K562 (cell line): ENCODE data around the gene RYR3. TPM values are rescaled to one million over a fixed set of nuclear protein-coding genes. Genes with fewer than 3 reads are reported as not detected.

Source experiments
- ATAC-seq: fragments of 200-7000 bp; cut with Tn5 transposase; 3 replicates; pipeline ENCODE4 v1.9.1; 2020; ENCODE audit warnings: moderate library complexity
- BruUV-seq: library from RNA; stranded (reverse); fragments of 400-500 nt; replicated peaks from 2 replicates; lab custom pipeline; 2021; lab: Mats Ljungman, UMichigan
- CTCF ChIA-PET: fragments of 300-600 bp; formaldehyde crosslinking; extraction: SDS; loops from one replicate; lab custom pipeline; 2021; ENCODE audit warnings: low intra/inter-chr PET ratio; lab: Yijun Ruan, JAX
- POLR2A ChIA-PET: fragments of 300-600, 350-650 bp; sonication (Branson Sonifier 250); formaldehyde crosslinking; extraction: SDS; loops from one replicate; lab custom pipeline; 2021; ENCODE audit warnings: antibody characterized with exemption, inconsistent platforms; lab: Yijun Ruan, JAX
- DNase-seq, 4 experiments: peaks; one replicate each; pipeline versions ENCODE4 v3.0.0 to v3.0.0-alpha.2; 2011 to 2018; ENCODE audit warnings: low spot score in 3 of 4, mixed read lengths in 3 of 4; ENCODE audit errors: extremely low read depth in 1 of 4
- FAIRE-seq: peaks from 2 replicates; lab custom pipeline; 2011; peaks lifted over from hg19 to GRCh38; lab: Jason Lieb, UNC
- H2AFZ ChIP-seq: 2 replicates; pipeline ENCODE4 v1.6.0; 2011; ENCODE audit warnings: low read depth, low read length, control low read depth, inconsistent platforms
- H3K27ac ChIP-seq: fragments of 200-600 bp; 3 replicates; pipeline ENCODE4 v1.8.0; 2011; ENCODE audit warnings: low read depth, mild to moderate bottlenecking, control low read depth, inconsistent platforms, low read length, moderate library complexity, mixed read lengths; ENCODE audit errors: extremely low read depth
- H3K27me3 ChIP-seq, 2 experiments: fragments of 300-600 bp in 1 of 2; 2 replicates in 1 of 2; 3 replicates in 1 of 2; pipeline versions ENCODE4 v1.6.0 to v1.8.0; 2011; ENCODE audit warnings: inconsistent platforms in 2 of 2, low read length in 2 of 2, mild to moderate bottlenecking in 1 of 2, mixed read lengths in 1 of 2, moderate library complexity in 1 of 2; ENCODE audit not compliant: control insufficient read depth in 2 of 2, insufficient read depth in 2 of 2
- H3K36me3 ChIP-seq: fragments of 300-600 bp; 3 replicates; pipeline ENCODE4 v1.8.0; 2011; ENCODE audit warnings: mild to moderate bottlenecking, low read length, inconsistent platforms; ENCODE audit not compliant: control insufficient read depth, insufficient read depth
- H3K4me1 ChIP-seq, 2 experiments: fragments of 200-600 bp in 1 of 2; replicated peaks in 1 of 2; 2 replicates in 1 of 2; 3 replicates in 1 of 2; pipeline versions ENCODE4 v1.5.1 to v1.8.0; 2011; ENCODE audit warnings: inconsistent platforms in 2 of 2, low read length in 2 of 2, mild to moderate bottlenecking in 1 of 2, mixed read lengths in 1 of 2, moderate library complexity in 1 of 2; ENCODE audit not compliant: control insufficient read depth in 2 of 2, insufficient read depth in 2 of 2
- H3K4me2 ChIP-seq: 2 replicates; pipeline ENCODE4 v1.6.1; 2011; ENCODE audit warnings: low read length, control low read depth, inconsistent platforms, mixed read lengths; ENCODE audit not compliant: insufficient read depth
- H3K4me3 ChIP-seq: fragments of 200-600 bp; sonication (generic), shearing (Covaris generic); 2 replicates; pipeline ENCODE4 v1.5.1; 2016; ENCODE audit warnings: control low read depth, inconsistent platforms
- H3K79me2 ChIP-seq: fragments of 200-600 bp; 3 replicates; pipeline ENCODE4 v1.8.0; 2011; ENCODE audit warnings: low read length, inconsistent platforms; ENCODE audit not compliant: control insufficient read depth, insufficient read depth
- H3K9ac ChIP-seq, 2 experiments: 2 replicates each; pipeline versions ENCODE4 v1.6.0 to v1.6.1; 2011; ENCODE audit warnings: low read depth in 2 of 2, low read length in 2 of 2, control low read depth in 1 of 2, inconsistent platforms in 1 of 2, mild to moderate bottlenecking in 1 of 2, mixed read lengths in 1 of 2; ENCODE audit not compliant: insufficient read depth in 1 of 2
- H3K9me1 ChIP-seq: one replicate; pipeline ENCODE4 v1.6.0; 2011; ENCODE audit warnings: inconsistent platforms, mild to moderate bottlenecking, low read length, moderate library complexity; ENCODE audit not compliant: control insufficient read depth, insufficient read depth
- H3K9me3 ChIP-seq: replicated peaks from 2 replicates; pipeline ENCODE4 v1.5.1; 2011; ENCODE audit warnings: low read depth, low read length, inconsistent platforms; ENCODE audit not compliant: control insufficient read depth, insufficient read depth
- H4K20me1 ChIP-seq: replicated peaks from 2 replicates; pipeline ENCODE4 v1.6.1; 2011; ENCODE audit warnings: low read length, inconsistent platforms, mixed read lengths; ENCODE audit not compliant: control insufficient read depth, insufficient read depth
- BDP1 ChIP-seq: IDR thresholded peaks from 3 replicates; pipeline ENCODE4 v1.6.1; 2011; ENCODE audit not compliant: insufficient read length, insufficient read depth
- CCNT2 ChIP-seq: IDR thresholded peaks from 2 replicates; pipeline ENCODE4 v1.6.1; 2011; ENCODE audit warnings: borderline replicate concordance, low read depth, mild to moderate bottlenecking, moderate library complexity, mixed read lengths, low read length; ENCODE audit not compliant: insufficient read length; ENCODE audit errors: extremely low read depth
- GABPB1 ChIP-seq: sonication (generic); formaldehyde crosslinking; IDR thresholded peaks from 2 replicates; pipeline ENCODE4 v1.8.0; 2022; ENCODE audit warnings: mild to moderate bottlenecking, missing genetic modification reagents
- GTF2F1 ChIP-seq: IDR thresholded peaks from 2 replicates; pipeline ENCODE4 v1.6.1; 2011; ENCODE audit warnings: low read depth, low read length, improper control_type of control experiment
- HDGF ChIP-seq: fragments of 450-650 bp; IDR thresholded peaks from 2 replicates; pipeline ENCODE4 v1.6.1; 2016
- MCM2 ChIP-seq: fragments of 450-650 bp; IDR thresholded peaks from 2 replicates; pipeline ENCODE4 v1.6.1; 2017; ENCODE audit warnings: low read depth, mild to moderate bottlenecking
- MCM7 ChIP-seq, 2 experiments: fragments of 450-650 bp; IDR thresholded peaks; 2 replicates each; pipeline ENCODE4 v1.6.1; 2016 to 2018
- NBN ChIP-seq: fragments of 450-650 bp; IDR thresholded peaks from 2 replicates; pipeline ENCODE4 v1.6.1; 2016; ENCODE audit warnings: low read depth, mild to moderate bottlenecking
- PHB2 ChIP-seq: fragments of 450-650 bp; IDR thresholded peaks from 2 replicates; pipeline ENCODE4 v1.6.1; 2017; ENCODE audit warnings: low read depth
- POLR2AphosphoS5 ChIP-seq: IDR thresholded peaks from 2 replicates; pipeline ENCODE4 v1.6.1; 2011; ENCODE audit warnings: mild to moderate bottlenecking, low read depth, low read length, moderate library complexity; ENCODE audit not compliant: control insufficient read depth, insufficient read depth
- PPARD ChIP-seq: fragments of 250-450 bp; sonication (Bioruptor Pico); IDR thresholded peaks from 2 replicates; pipeline ENCODE4 v1.8.0; 2022; ENCODE audit warnings: inconsistent platforms, mild to moderate bottlenecking, moderate library complexity
- PTTG1 ChIP-seq: fragments of 450-650 bp; IDR thresholded peaks from 2 replicates; pipeline ENCODE4 v1.6.1; 2016; ENCODE audit warnings: low read depth, mild to moderate bottlenecking, missing genetic modification characterization, missing compliant biosample characterization
- SMARCA4 ChIP-seq: fragments of 450-650 bp; IDR thresholded peaks from 2 replicates; pipeline ENCODE4 v1.6.1; 2016
- SMARCC2 ChIP-seq: fragments of 450-650 bp; IDR thresholded peaks from 2 replicates; pipeline ENCODE4 v1.6.1; 2017; ENCODE audit warnings: antibody characterized with exemption, moderate library complexity, mild to moderate bottlenecking, low read depth
- SMC3 ChIP-seq: conservative IDR thresholded peaks from 2 replicates; pipeline ENCODE4 v1.6.1; 2011; ENCODE audit warnings: low read depth, low read length, improper control_type of control experiment; ENCODE audit not compliant: insufficient read depth
- TAF7 ChIP-seq: fragments of 450-650 bp; IDR thresholded peaks from 2 replicates; pipeline ENCODE4 v1.6.1; 2016; ENCODE audit warnings: missing genetic modification characterization, missing compliant biosample characterization
- TFAM ChIP-seq: fragments of 250-450 bp; sonication (Bioruptor Pico); conservative IDR thresholded peaks from 2 replicates; pipeline ENCODE4 v1.5.0; 2021; ENCODE audit warnings: mild to moderate bottlenecking, moderate library complexity
- THRB ChIP-seq: fragments of 450-650 bp; formaldehyde crosslinking; conservative IDR thresholded peaks from 2 replicates; pipeline ENCODE4 v1.4.0; 2022; ENCODE audit warnings: mild to moderate bottlenecking, missing genetic modification characterization
- WGBS: fragments of 100-300 bp; shearing (Covaris generic); methylation state at CpG from one replicate; pipeline ENCODE4 v1.1.6; 2016; ENCODE audit warnings: low coverage, mixed read lengths; ENCODE audit not compliant: insufficient coverage; ENCODE audit errors: missing lambda C conversion rate; 5-methylcytosine and 5-hydroxymethylcytosine counted together
- in situ Hi-C: fragments of 300-500 bp; cut with MboI; formaldehyde crosslinking; loops from 4 replicates; pipeline ENCODE4 v1.15.0; 2018; ENCODE audit warnings: inconsistent platforms, mixed read lengths
- intact Hi-C: fragments of 100-400 bp; cut with micrococcal nuclease; formaldehyde crosslinking; loops from 2 replicates; pipeline ENCODE4 v1.14.2; 2022
- polyA plus RNA-seq, 8 experiments: library from polyadenylated mRNA; depleted of rRNA in 4 of 8; stranded (reverse) in 5 of 8; unstranded in 3 of 8; fragments of >200 nt; fragmentation: Nextera tagmentation in 2 of 8; fragmentation: Illumina TruSeq in 1 of 8; extraction: Ambion mirVana in 2 of 8; extraction: Trizol in 1 of 8; gene quantifications; 2 replicates each; pipeline versions ENCODE4 v1.2.1 to v1.2.3, GENCODE V29; 2011 to 2014; ENCODE audit warnings: inconsistent platforms in 1 of 8, missing spikeins in 1 of 8
- total RNA-seq, 7 experiments: library from RNA; depleted of rRNA in 6 of 7; stranded (reverse); fragments of >200 nt in 6 of 7; fragmentation: Illumina TruSeq in 2 of 7; extraction: Trizol in 2 of 7; gene quantifications; 2 replicates each; pipeline versions ENCODE4 v1.2.1 to v1.2.3, GENCODE V29; 2011 to 2021; ENCODE audit warnings: low replicate concordance in 1 of 7
- TF ChIP-seq, protein P1 (sequence below), 2 experiments: fragments of 450-650 bp in 1 of 2; sonication (generic) in 1 of 2; formaldehyde crosslinking; conservative IDR thresholded peaks; 2 replicates each; pipeline versions ENCODE4 v1.4.0 to v1.8.1; 2020 to 2022; ENCODE audit warnings: mild to moderate bottlenecking in 1 of 2, missing genetic modification reagents in 1 of 2
- TF ChIP-seq, protein P2 (sequence below): fragments of 450-650 bp; formaldehyde crosslinking; IDR thresholded peaks from 2 replicates; pipeline ENCODE4 v1.4.0; 2022; ENCODE audit warnings: missing genetic modification characterization

RYR3 gene
- total and polyA plus RNA-seq, 9 of the 15 experiments (the other 6 are each of a cell fraction or from before 2014, with no cell fraction given), result 0.04 TPM; not detected in 8

DNA sequence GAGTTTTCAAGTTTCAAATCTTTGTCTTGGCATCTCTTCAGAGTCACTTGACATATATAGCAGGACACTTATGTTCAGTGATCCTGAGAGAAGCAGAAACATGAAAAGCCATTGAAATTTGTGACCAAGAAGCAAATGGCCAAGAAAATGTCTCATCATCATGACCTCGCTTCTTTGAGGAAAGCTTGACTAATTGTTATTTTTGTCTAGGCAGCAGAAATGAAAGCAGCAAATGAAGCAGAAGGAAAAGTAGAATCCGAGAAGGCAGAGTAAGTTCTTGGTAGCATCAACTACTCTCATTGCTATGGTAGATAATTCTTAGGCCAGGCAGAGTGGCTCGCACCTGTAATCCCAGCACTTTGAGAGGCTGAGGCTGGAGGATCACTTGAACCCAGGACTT lies 529.8 kb downstream of the RYR3 start (continued):
- TF ChIP-seq SMARCA4, result no peak

DNA sequence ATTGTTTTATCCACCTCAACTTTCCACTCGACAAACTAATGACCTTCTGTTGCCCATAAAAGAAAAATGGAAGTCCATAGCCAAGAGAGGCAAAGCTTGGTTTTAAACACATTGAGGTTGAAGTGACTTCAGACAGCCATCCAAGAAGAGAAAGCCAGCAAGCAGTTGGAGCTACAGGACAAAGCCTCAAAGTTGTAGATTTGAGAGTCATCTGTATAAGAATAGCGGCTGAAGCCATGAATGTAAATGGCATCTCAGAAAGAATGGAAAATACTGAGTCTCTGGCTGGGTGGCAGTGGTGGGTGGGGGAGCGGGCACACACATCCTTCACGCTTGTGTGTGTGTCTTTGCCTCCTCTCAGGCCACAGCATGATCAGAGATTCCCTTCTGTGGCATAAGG lies 533.4 kb downstream of the RYR3 start:
- in situ Hi-C loops, result no loop called here
- no peak overlapping the region for H2AFZ ChIP-seq
- peaks cover 5% of the 10 kb centered on the region in 2 experiments for H3K27me3 ChIP-seq
- no peaks in the 10 kb centered on the region for H3K9me3 ChIP-seq
- ATAC-seq (no peak), DNase-seq (no peak), FAIRE-seq (no peak)
- no peak overlapping the region for H3K4me2 ChIP-seq
- H3K36me3 ChIP-seq, result no peaks in the 10 kb centered on the region
- no peaks in the 10 kb centered on the region; the same call in 1 of the 2 replicates for H4K20me1 ChIP-seq
- H3K9ac ChIP-seq, result no peak overlapping the region
- no peaks in the 10 kb centered on the region for H3K4me1 ChIP-seq
- POLR2A ChIA-PET, result no interaction called here
- intact Hi-C loops, result no loop called here
- WGBS, result 0% methylated on average over 4 of the region's 4 CpGs
- no peak overlapping the region for H3K4me3 ChIP-seq
- no TSS peak for BruUV-seq
- H3K27ac ChIP-seq, result no peak overlapping the region
- CTCF ChIA-PET, result no interaction called here
- H3K79me2 ChIP-seq, result no peaks in the 10 kb centered on the region
- no peaks in the 10 kb centered on the region for H3K9me1 ChIP-seq
- no peak for TF ChIP-seq PPARD (CRISPR knock-in tag)
- TF ChIP-seq PHB2, result no peak
- TF ChIP-seq, protein P1, sequence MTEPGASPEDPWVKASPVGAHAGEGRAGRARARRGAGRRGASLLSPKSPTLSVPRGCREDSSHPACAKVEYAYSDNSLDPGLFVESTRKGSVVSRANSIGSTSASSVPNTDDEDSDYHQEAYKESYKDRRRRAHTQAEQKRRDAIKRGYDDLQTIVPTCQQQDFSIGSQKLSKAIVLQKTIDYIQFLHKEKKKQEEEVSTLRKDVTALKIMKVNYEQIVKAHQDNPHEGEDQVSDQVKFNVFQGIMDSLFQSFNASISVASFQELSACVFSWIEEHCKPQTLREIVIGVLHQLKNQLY (CRISPR knock-in tag; conservative IDR thresholded peaks at IDR 0.05), result no peak
- TF ChIP-seq THRB (CRISPR knock-in tag), result no peak
- TF ChIP-seq BDP1, result no peak
- TF ChIP-seq TFAM (CRISPR knock-in tag), result no peak
- no peak for TF ChIP-seq TAF7
- no peak for TF ChIP-seq SMC3
- TF ChIP-seq, protein P2, sequence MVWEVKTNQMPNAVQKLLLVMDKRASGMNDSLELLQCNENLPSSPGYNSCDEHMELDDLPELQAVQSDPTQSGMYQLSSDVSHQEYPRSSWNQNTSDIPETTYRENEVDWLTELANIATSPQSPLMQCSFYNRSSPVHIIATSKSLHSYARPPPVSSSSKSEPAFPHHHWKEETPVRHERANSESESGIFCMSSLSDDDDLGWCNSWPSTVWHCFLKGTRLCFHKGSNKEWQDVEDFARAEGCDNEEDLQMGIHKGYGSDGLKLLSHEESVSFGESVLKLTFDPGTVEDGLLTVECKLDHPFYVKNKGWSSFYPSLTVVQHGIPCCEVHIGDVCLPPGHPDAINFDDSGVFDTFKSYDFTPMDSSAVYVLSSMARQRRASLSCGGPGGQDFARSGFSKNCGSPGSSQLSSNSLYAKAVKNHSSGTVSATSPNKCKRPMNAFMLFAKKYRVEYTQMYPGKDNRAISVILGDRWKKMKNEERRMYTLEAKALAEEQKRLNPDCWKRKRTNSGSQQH, result no peak
- no peak for TF ChIP-seq POLR2AphosphoS5
- TF ChIP-seq HDGF, result no peak
- TF ChIP-seq MCM7 (IDR thresholded peaks at IDR 0.05), result no peak
- no peak for TF ChIP-seq GTF2F1
- TF ChIP-seq CCNT2, result no peak
- no peak for TF ChIP-seq SMARCC2
- TF ChIP-seq PTTG1 (tag), result no peak
- TF ChIP-seq MCM2, result no peak
- no peak for TF ChIP-seq NBN
- no peak for TF ChIP-seq GABPB1 (CRISPR knock-in tag)
